Endothelial cell (in vitro differentiated cells): ENCODE results near the gene ITSN2. TPM values are rescaled to one million over a fixed set of nuclear protein-coding genes. Genes with fewer than 3 reads are reported as not detected.

Source experiments
- DNase-seq: peaks from one replicate; pipeline ENCODE4 v3.0.0; 2021; ENCODE audit warnings: low spot score
- H3K27ac Mint-ChIP-seq: one replicate; pipeline ENCODE4 v1.8.0; 2021; ENCODE audit warnings: mixed read lengths, inconsistent platforms; ENCODE audit not compliant: unreplicated experiment
- H3K27me3 Mint-ChIP-seq: one replicate; pipeline ENCODE4 v1.8.0; 2021; ENCODE audit warnings: mild to moderate bottlenecking, moderate library complexity, mixed read lengths, inconsistent platforms; ENCODE audit not compliant: unreplicated experiment
- H3K36me3 Mint-ChIP-seq: one replicate; pipeline ENCODE4 v1.8.0; 2021; ENCODE audit warnings: mild to moderate bottlenecking, low read depth, mixed read lengths, inconsistent platforms; ENCODE audit not compliant: unreplicated experiment
- H3K4me1 Mint-ChIP-seq: one replicate; pipeline ENCODE4 v1.8.0; 2021; ENCODE audit warnings: mild to moderate bottlenecking, mixed read lengths, inconsistent platforms; ENCODE audit not compliant: unreplicated experiment
- H3K4me3 Mint-ChIP-seq: one replicate; pipeline ENCODE4 v1.8.0; 2021; ENCODE audit warnings: mild to moderate bottlenecking, mixed read lengths, inconsistent platforms; ENCODE audit not compliant: unreplicated experiment
- H3K9me3 Mint-ChIP-seq: one replicate; pipeline ENCODE4 v1.8.0; 2021; ENCODE audit warnings: mixed read lengths, inconsistent platforms; ENCODE audit not compliant: unreplicated experiment
- total RNA-seq: library from RNA; stranded (reverse); fragmentation: NEBNext Ultra II Directional; extraction: Animal tissue kit (Norgen Biotek cat#: 25700); gene quantifications from one replicate; pipeline ENCODE4 v1.2.1, GENCODE V29; 2021; ENCODE audit not compliant: unreplicated experiment
- TF ChIP-seq, protein P1 (sequence below): fragments of 200-600 bp; sonication (generic); IDR thresholded peaks from one replicate; pipeline ENCODE4 v1.5.0; 2021; ENCODE audit warnings: antibody characterized with exemption; ENCODE audit not compliant: unreplicated experiment

The ITSN2 gene
- total RNA-seq, 1 donor from 2014 or later = 73.3 TPM

GRCh38 chr2:24247592-24247991 is 112.7 kb downstream of the ITSN2 start:
- Mint-ChIP-seq H3K36me3 (peaks cover 21% of the 10 kb centered on the region), H3K4me1 (no peaks in the 10 kb centered on the region), H3K27ac (no peak overlapping the region), H3K4me3 (no peak overlapping the region), H3K27me3 (no peaks in the 10 kb centered on the region), H3K9me3 (no peaks in the 10 kb centered on the region)
- TF ChIP-seq, protein P1, sequence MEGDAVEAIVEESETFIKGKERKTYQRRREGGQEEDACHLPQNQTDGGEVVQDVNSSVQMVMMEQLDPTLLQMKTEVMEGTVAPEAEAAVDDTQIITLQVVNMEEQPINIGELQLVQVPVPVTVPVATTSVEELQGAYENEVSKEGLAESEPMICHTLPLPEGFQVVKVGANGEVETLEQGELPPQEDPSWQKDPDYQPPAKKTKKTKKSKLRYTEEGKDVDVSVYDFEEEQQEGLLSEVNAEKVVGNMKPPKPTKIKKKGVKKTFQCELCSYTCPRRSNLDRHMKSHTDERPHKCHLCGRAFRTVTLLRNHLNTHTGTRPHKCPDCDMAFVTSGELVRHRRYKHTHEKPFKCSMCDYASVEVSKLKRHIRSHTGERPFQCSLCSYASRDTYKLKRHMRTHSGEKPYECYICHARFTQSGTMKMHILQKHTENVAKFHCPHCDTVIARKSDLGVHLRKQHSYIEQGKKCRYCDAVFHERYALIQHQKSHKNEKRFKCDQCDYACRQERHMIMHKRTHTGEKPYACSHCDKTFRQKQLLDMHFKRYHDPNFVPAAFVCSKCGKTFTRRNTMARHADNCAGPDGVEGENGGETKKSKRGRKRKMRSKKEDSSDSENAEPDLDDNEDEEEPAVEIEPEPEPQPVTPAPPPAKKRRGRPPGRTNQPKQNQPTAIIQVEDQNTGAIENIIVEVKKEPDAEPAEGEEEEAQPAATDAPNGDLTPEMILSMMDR = no peak
- DNase-seq = no peak

GRCh38 chr2:24247164-24247563 is 113.2 kb downstream of the ITSN2 start:
- peaks cover 21% of the 10 kb centered on the region for H3K36me3 Mint-ChIP-seq
- no peaks in the 10 kb centered on the region for H3K9me3 Mint-ChIP-seq
- H3K4me3 Mint-ChIP-seq = no peak overlapping the region

GRCh38 chr2:24245986-24246776 is 114.2 kb downstream of the ITSN2 start:
- no peaks in the 10 kb centered on the region for H3K9me3 Mint-ChIP-seq
- H3K27ac Mint-ChIP-seq = no peak overlapping the region
- H3K4me3 Mint-ChIP-seq = no peak overlapping the region
- peaks cover 16% of the 10 kb centered on the region for H3K36me3 Mint-ChIP-seq
- H3K27me3 Mint-ChIP-seq = no peaks in the 10 kb centered on the region
- no peaks in the 10 kb centered on the region for H3K4me1 Mint-ChIP-seq
- no peak for DNase-seq
- TF ChIP-seq, protein P1 = no peak

More at GRCh38 chr2:24247164-24247563, 113.2 kb downstream of the ITSN2 start:
- H3K4me1 Mint-ChIP-seq = no peaks in the 10 kb centered on the region
- TF ChIP-seq, protein P1 = no peak
- H3K27ac Mint-ChIP-seq = no peak overlapping the region
- H3K27me3 Mint-ChIP-seq = no peaks in the 10 kb centered on the region
- no peak for DNase-seq

- Mint-ChIP-seq H3K27ac (no peak overlapping the region), H3K4me3 (no peak overlapping the region), H3K27me3 (peaks cover 1% of the 10 kb centered on the region), H3K36me3 (peaks cover 7% of the 10 kb centered on the region), H3K4me1 (peaks cover 3% of the 10 kb centered on the region), H3K9me3 (no peaks in the 10 kb centered on the region)
- TF ChIP-seq, protein P1 = no peak
- no peak for DNase-seq
Measured at GRCh38 chr2:24241528-24241927, 118.8 kb downstream of the ITSN2 start.

DNA sequence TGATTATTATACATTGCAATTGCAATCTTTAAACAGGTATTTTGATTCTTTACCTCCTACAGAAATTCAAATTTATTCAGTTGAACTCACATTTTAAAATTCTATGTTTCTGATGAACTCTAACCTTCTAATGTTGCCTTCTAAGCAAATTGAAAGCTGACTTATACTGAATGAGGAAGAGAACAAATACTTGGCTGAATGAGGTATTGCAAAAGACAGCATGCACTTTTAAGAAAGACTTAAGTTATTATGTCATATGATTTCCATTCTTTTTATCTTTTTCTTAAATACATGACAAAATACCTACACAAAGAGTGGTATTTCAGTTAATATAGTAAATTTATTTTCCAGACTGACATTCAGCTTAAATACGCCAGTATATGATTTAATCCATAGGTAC is 120.8 kb downstream of the ITSN2 start:
- peaks cover 1% of the 10 kb centered on the region for H3K27me3 Mint-ChIP-seq
- no peaks in the 10 kb centered on the region for H3K9me3 Mint-ChIP-seq
- no peaks in the 10 kb centered on the region for H3K36me3 Mint-ChIP-seq
- TF ChIP-seq, protein P1 = no peak
- H3K27ac Mint-ChIP-seq = no peak overlapping the region
- DNase-seq = no peak
- H3K4me1 Mint-ChIP-seq = peaks cover 3% of the 10 kb centered on the region
- H3K4me3 Mint-ChIP-seq = no peak overlapping the region
